Lower leg skin (tissue), 4 donors: ENCODE measurements around the gene BMP2K. TPM values are rescaled to one million over a fixed set of nuclear protein-coding genes. Genes with fewer than 3 reads are reported as not detected.
"Not testable (repeated sequence)": the region's sequence is repeated elsewhere in the genome, so short reads cannot be mapped to it uniquely, and the experiment has no call there.

Source experiments
- DNase-seq, 2 donors: peaks; one replicate each; pipeline ENCODE4 v3.0.0-alpha.2; 2019; ENCODE audit warnings: low spot score in 2 of 2
- H3K4me3 ChIP-seq: fragments of 200-600 bp; sonication (generic); 2 replicates; pipeline ENCODE4 v1.5.1; 2017; ENCODE audit warnings: mild to moderate bottlenecking, low read depth; ENCODE audit not compliant: poor library complexity, severe bottlenecking
- POLR2A ChIP-seq, 2 donors: fragments of 450-650 bp; IDR thresholded peaks; one replicate each; pipeline ENCODE4 v1.6.1; 2016 to 2017; ENCODE audit warnings: antibody characterized with exemption in 2 of 2, mild to moderate bottlenecking in 1 of 2, moderate library complexity in 1 of 2
- WGBS, 2 donors: methylation state at CpG; one replicate each; pipeline ENCODE4 v1.1.5; 2018; 5-methylcytosine and 5-hydroxymethylcytosine counted together
- intact Hi-C: fragments of 100-400 bp; cut with DNase I; formaldehyde crosslinking; loops from one replicate; pipeline ENCODE4 v1.15.0; 2023; ENCODE audit warnings: low total_unique reads
- total RNA-seq, 4 donors: library from RNA; depleted of rRNA; stranded (reverse); fragments of >200 nt; gene quantifications; one replicate each; pipeline ENCODE4 v1.1.0, GENCODE V29; 2016
- TF ChIP-seq, protein P1 (sequence below), 3 donors: fragments of 450-650 bp; IDR thresholded peaks; one replicate each; pipeline ENCODE4 v1.5.1; 2016; ENCODE audit warnings: antibody characterized with exemption in 3 of 3, mild to moderate bottlenecking in 3 of 3, moderate library complexity in 2 of 3

The BMP2K gene
- total RNA-seq, 4 donors from 2014 or later = 19.0 to 31.4 (median 25.8) TPM

DNA sequence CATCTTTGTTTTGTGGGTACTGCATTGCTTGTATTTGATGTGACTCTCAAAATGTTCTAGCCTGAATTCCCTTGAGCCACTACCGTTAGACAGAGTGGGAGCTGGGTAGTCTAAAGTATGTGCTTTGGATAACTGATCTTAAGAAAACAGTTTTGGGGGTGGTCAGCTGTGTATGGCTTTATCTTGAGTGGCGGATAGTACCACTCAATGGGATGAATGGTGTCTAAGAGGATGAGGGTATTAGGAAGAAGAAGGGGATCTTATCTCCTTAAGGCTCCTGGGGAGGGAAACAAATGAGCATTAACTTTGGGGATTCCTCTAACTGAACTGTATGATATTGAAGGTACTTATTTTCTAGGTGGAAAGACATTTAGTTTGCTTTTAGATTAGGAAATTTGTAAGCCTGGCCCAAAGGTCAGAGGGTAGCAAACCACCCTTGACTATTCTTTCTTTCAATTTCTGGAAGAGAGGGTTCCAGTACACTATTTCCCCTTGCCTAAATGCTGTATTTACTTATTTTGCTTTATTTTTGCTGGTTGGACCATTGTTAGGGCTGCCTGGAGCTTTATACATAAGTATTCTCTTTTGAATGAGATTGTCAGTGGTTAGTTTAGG lies 11.3 kb downstream of the BMP2K start:
- TF ChIP-seq POLR2A (IDR thresholded peaks at IDR 0.05) = no peak
- TF ChIP-seq, protein P1, sequence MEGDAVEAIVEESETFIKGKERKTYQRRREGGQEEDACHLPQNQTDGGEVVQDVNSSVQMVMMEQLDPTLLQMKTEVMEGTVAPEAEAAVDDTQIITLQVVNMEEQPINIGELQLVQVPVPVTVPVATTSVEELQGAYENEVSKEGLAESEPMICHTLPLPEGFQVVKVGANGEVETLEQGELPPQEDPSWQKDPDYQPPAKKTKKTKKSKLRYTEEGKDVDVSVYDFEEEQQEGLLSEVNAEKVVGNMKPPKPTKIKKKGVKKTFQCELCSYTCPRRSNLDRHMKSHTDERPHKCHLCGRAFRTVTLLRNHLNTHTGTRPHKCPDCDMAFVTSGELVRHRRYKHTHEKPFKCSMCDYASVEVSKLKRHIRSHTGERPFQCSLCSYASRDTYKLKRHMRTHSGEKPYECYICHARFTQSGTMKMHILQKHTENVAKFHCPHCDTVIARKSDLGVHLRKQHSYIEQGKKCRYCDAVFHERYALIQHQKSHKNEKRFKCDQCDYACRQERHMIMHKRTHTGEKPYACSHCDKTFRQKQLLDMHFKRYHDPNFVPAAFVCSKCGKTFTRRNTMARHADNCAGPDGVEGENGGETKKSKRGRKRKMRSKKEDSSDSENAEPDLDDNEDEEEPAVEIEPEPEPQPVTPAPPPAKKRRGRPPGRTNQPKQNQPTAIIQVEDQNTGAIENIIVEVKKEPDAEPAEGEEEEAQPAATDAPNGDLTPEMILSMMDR (IDR thresholded peaks at IDR 0.05) = no peak
- no peak for DNase-seq
- no peak overlapping the region for H3K4me3 ChIP-seq
- WGBS, 2 donors = 84 to 87% methylated on average over 2 of the region's 2 CpGs
- intact Hi-C loops = no loop called here

DNA sequence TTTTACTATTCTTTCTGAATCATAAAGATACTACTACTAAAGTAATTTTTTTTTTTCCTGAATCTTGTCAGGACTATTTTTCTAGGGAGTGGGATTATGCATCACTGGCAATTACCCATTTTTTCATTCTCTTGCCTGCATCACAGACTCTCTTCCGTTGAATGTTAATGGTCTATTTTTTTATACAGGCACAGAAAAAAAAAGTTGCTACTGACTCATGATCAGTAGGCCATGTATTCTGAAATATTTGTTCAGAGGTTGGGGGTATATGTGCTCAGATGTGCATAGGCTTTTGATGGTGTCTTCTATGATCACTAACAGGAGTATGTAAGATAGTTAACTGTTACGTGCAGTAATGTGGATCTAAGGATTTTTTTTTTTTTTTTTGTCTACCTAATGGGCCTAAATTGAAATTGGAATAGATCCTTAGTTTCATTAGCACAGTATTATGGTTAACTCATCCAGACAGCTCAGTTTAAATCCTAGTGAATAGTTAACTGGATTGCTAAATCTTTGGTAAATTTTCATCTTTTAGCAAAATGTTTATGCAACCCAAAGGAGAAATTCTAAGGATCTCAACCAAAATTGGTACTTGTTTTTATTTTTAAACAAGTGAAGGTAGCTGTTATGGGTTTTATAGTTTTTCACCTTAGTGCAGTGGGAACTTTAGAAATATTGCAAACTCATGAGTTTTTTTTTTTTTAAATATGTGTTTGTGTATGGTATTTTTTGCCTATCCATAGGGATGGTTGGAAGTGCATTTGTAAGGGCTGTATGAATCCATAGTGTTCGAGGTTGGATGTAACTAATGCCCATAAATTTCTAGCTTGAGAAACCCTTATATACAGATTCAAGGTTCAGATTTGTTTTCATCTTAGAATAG lies 12.1 kb downstream of the BMP2K start:
- 85 to 89% methylated on average over 3 of the region's 3 CpGs for WGBS, 2 donors
- TF ChIP-seq, protein P1 (IDR thresholded peaks at IDR 0.05) = no peak
- no peak for TF ChIP-seq POLR2A (IDR thresholded peaks at IDR 0.05)
- intact Hi-C loops = no loop called here
- DNase-seq = no peak
- no peak overlapping the region for H3K4me3 ChIP-seq

DNA sequence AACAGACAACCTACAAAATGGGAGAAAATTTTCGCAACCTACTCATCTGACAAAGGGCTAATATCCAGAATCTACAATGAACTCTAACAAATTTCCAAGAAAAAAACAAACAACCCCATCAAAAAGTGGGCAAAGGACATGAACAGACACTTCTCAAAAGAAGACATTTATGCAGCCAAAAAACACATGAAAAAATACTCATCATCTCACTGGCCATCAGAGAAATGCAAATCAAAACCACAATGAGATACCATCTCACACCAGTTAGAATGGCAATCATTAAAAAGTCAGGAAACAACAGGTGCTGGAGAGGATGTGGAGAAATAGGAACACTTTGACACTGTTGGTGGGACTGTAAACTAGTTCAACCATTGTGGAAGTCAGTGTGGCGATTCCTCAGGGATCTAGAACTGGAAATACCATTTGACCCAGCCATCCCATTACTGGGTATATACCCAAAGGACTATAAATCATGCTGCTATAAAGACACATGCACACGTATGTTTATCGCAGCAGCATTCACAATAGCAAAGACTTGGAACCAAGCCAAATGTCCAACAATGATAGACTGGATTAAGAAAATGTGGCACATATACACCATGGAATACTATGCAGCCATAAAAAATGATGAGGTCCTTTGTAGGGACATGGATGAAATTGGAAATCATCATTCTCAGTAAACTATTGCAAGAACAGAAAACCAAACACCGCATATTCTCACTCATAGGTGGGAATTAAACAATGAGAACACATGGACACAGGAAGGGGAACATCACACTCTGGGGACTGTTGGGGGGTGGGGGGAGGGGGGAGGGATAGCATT lies 19.7 kb downstream of the BMP2K start:
- H3K4me3 ChIP-seq, intact Hi-C loops, DNase-seq: not testable (repeated sequence)
- WGBS, 2 donors = 93 to 99% methylated on average over 4 to 5 of the region's 5 CpGs

DNA sequence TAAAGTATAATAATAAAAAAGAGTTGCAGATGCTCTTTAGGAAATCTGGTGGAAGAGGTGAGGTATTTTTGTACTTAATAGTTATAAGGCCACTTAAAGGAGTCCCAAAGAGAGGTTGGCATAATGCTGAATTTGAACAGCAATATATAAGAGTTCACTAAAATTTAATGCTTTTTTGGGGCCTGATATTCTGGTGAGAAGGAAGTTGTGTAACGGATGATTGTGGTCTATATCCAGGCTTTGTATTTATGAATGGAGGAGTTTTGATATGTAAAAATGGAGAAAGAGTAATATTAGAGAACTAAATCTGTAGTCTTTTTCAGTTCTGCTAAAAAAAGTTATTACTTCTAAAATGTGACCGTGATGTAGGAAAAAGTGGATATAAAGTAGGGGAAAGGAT lies 20.4 kb downstream of the BMP2K start:
- WGBS, 2 donors = 87 to 90% methylated on average over 2 of the region's 2 CpGs
- intact Hi-C loops = no loop called here

DNA sequence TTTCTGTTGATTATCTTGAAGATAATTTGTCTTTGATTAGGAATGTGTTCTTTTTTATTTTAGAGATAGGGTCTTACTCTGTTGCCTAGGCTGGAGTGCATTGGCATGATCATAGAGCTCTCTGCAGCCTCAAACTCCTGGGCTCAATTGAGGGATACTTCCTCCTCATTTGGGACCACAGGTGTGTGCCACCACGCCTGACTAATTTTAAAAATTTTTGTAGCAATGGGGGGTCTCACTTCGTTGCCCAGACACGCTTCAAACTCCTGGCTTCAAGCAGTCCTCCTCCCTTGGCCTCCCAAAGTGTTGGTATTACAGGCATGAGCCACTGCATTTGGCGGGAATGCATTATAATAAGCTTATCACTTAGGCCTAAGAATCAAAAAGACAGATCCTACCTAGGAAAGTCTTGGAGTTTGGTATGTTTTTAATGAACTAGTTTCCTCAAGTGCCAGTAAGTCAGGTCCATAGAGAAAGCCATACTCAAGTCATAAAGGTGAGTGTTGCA lies 21.7 kb downstream of the BMP2K start:
- no peak for DNase-seq
- no peak overlapping the region for H3K4me3 ChIP-seq
- intact Hi-C loops = no loop called here
- WGBS, 2 donors = 93 to 95% methylated on average over 4 of the region's 4 CpGs
- no peak for TF ChIP-seq POLR2A (IDR thresholded peaks at IDR 0.05)
- TF ChIP-seq, protein P1 (IDR thresholded peaks at IDR 0.05) = no peak

More for the DNA sequence above, 20.4 kb downstream of the BMP2K start:
- no peak overlapping the region for H3K4me3 ChIP-seq
- no peak for DNase-seq
- no peak for TF ChIP-seq POLR2A (IDR thresholded peaks at IDR 0.05)
- TF ChIP-seq, protein P1 (IDR thresholded peaks at IDR 0.05) = no peak
